A549 (cell line): Measurements from ENCODE around the gene MBP. TPM values are rescaled to one million over a fixed set of nuclear protein-coding genes. Genes with fewer than 3 reads are reported as not detected.

Source experiments
- ATAC-seq, 2 experiments: fragments of 200-7000 bp in 1 of 2; fragments of >200 bp in 1 of 2; cut with Nextera tagmentation in 1 of 2; cut with Tn5 transposase in 1 of 2; 3 replicates each; pipeline versions ENCODE4 v1.8.0 to v1.9.1; 2018 to 2020; ENCODE audit warnings: mild to moderate bottlenecking in 1 of 2, moderate library complexity in 1 of 2
- CTCF ChIA-PET: fragments of 300-600 bp; sonication (Branson Sonifier 250); formaldehyde crosslinking; extraction: SDS; loops from one replicate; lab custom pipeline; 2021; ENCODE audit warnings: antibody characterized with exemption, inconsistent platforms; lab: Yijun Ruan, JAX
- POLR2A ChIA-PET: fragments of 350-600 bp; formaldehyde crosslinking; extraction: SDS; loops from one replicate; lab custom pipeline; 2021; ENCODE audit warnings: antibody characterized with exemption, inconsistent platforms; lab: Yijun Ruan, JAX
- DNase-seq, 2 experiments: peaks; one replicate each; pipeline versions ENCODE4 v3.0.0 to v3.0.0-alpha.2; 2011 to 2016; ENCODE audit warnings: low read depth in 1 of 2, low spot score in 1 of 2
- FAIRE-seq: peaks from 2 replicates; lab custom pipeline; 2011; peaks lifted over from hg19 to GRCh38; lab: Jason Lieb, UNC
- H3K27ac ChIP-seq, 2 experiments: fragments of >200 bp; sonication (Bioruptor Twin); formaldehyde crosslinking; 3 replicates each; pipeline ENCODE4 v1.5.1; 2016 to 2017
- H3K4me1 ChIP-seq: fragments of >200 bp; sonication (Bioruptor Twin); formaldehyde crosslinking; 3 replicates; pipeline ENCODE4 v1.6.1; 2016
- H3K4me2 ChIP-seq: fragments of >200 bp; sonication (Bioruptor Twin); formaldehyde crosslinking; 3 replicates; pipeline ENCODE4 v1.6.1; 2016
- H3K4me3 ChIP-seq: fragments of >200 bp; sonication (Bioruptor Twin); formaldehyde crosslinking; 3 replicates; pipeline ENCODE4 v1.5.1; 2016
- H3K9me3 ChIP-seq: fragments of >200 bp; sonication (Bioruptor Twin); formaldehyde crosslinking; 3 replicates; pipeline ENCODE4 v1.6.1; 2016
- BCL3 ChIP-seq: fragments of >200 bp; sonication (Bioruptor Twin); formaldehyde crosslinking; IDR thresholded peaks from 3 replicates; pipeline ENCODE4 v1.6.1; 2016
- CBX8 ChIP-seq: fragments of 200-600 bp; sonication (generic); IDR thresholded peaks from 2 replicates; pipeline ENCODE4 v1.6.1; 2016
- CEBPB ChIP-seq, 2 experiments: fragments of >200 bp in 1 of 2; sonication (Bioruptor Twin) in 1 of 2; formaldehyde crosslinking in 1 of 2; IDR thresholded peaks; 2 replicates each; pipeline ENCODE4 v1.6.1; 2012 to 2016
- EP300 ChIP-seq, 2 experiments: fragments of >200 bp; sonication (Bioruptor Twin); formaldehyde crosslinking; IDR thresholded peaks; 2 replicates in 1 of 2; 3 replicates in 1 of 2; pipeline ENCODE4 v1.6.1; 2016 to 2017
- FOSL2 ChIP-seq, 2 experiments: fragments of 450-650 bp in 1 of 2; fragments of >200 bp in 1 of 2; sonication (Bioruptor Twin) in 1 of 2; formaldehyde crosslinking; IDR thresholded peaks; 2 replicates each; pipeline versions ENCODE4 v1.5.0 to v1.6.1; 2016 to 2020; ENCODE audit warnings: mild to moderate bottlenecking in 1 of 2, moderate library complexity in 1 of 2
- GATA3 ChIP-seq: IDR thresholded peaks from 2 replicates; pipeline ENCODE4 v1.6.1; 2012; ENCODE audit warnings: borderline replicate concordance
- HES2 ChIP-seq: fragments of >200 bp; sonication (Bioruptor Twin); formaldehyde crosslinking; IDR thresholded peaks from 2 replicates; pipeline ENCODE4 v1.6.1; 2016
- HEYL ChIP-seq: fragments of 250-450 bp; sonication (Bioruptor Pico); IDR thresholded peaks from 2 replicates; pipeline ENCODE4 v1.8.0; 2021; ENCODE audit warnings: mild to moderate bottlenecking, moderate library complexity
- HMGXB4 ChIP-seq: fragments of 250-450 bp; sonication (Bioruptor Pico); IDR thresholded peaks from 2 replicates; pipeline ENCODE4 v1.5.0; 2021; ENCODE audit warnings: mild to moderate bottlenecking, moderate library complexity, borderline replicate concordance
- HOXA7 ChIP-seq: fragments of 250-450 bp; sonication (Bioruptor Pico); IDR thresholded peaks from 2 replicates; pipeline ENCODE4 v1.5.0; 2020; ENCODE audit warnings: mild to moderate bottlenecking, moderate library complexity
- HOXB13 ChIP-seq: fragments of 250-450 bp; sonication (Bioruptor Pico); IDR thresholded peaks from 2 replicates; pipeline ENCODE4 v1.5.0; 2020; ENCODE audit warnings: low read depth, mild to moderate bottlenecking, moderate library complexity
- JUN ChIP-seq, 2 experiments: fragments of >200 bp; sonication (Bioruptor Twin); formaldehyde crosslinking; IDR thresholded peaks; 2 replicates in 1 of 2; 3 replicates in 1 of 2; pipeline ENCODE4 v1.6.1; 2016 to 2017
- KDM1A ChIP-seq: fragments of 200-600 bp; sonication (generic); IDR thresholded peaks from 2 replicates; pipeline ENCODE4 v1.6.1; 2016; ENCODE audit warnings: low read depth, mild to moderate bottlenecking
- KDM5A ChIP-seq: fragments of 200-600 bp; sonication (generic); IDR thresholded peaks from 2 replicates; pipeline ENCODE4 v1.6.1; 2016; ENCODE audit warnings: antibody characterized with exemption, mild to moderate bottlenecking
- MAX ChIP-seq: IDR thresholded peaks from 2 replicates; pipeline ENCODE4 v1.6.1; 2012
- MAZ ChIP-seq: fragments of 150-350 bp; IDR thresholded peaks from 2 replicates; pipeline ENCODE4 v1.6.1; 2014; ENCODE audit warnings: antibody characterized with exemption, low read depth, low read length, borderline replicate concordance
- MYC ChIP-seq: IDR thresholded peaks from 2 replicates; pipeline ENCODE4 v1.6.1; 2012; ENCODE audit warnings: mild to moderate bottlenecking, inconsistent platforms, low read length, improper control_type of control experiment, borderline replicate concordance
- NFE2L2 ChIP-seq: fragments of 150-350 bp; conservative IDR thresholded peaks from 2 replicates; pipeline ENCODE4 v1.6.1; 2014; ENCODE audit warnings: low read length
- NR3C1 ChIP-seq: fragments of >200 bp; sonication (Bioruptor Twin); formaldehyde crosslinking; IDR thresholded peaks from 3 replicates; pipeline ENCODE4 v1.6.1; 2017
- POLR2A ChIP-seq: IDR thresholded peaks from 2 replicates; pipeline ENCODE4 v1.6.1; 2012; ENCODE audit warnings: mild to moderate bottlenecking, low read length
- POLR2AphosphoS2 ChIP-seq: conservative IDR thresholded peaks from 2 replicates; pipeline ENCODE4 v1.6.1; 2012; ENCODE audit warnings: low read length, improper control_type of control experiment, inconsistent platforms
- RAD21 ChIP-seq, 2 experiments: fragments of >200 bp in 1 of 2; sonication (Bioruptor Twin) in 1 of 2; formaldehyde crosslinking in 1 of 2; IDR thresholded peaks in 1 of 2; conservative IDR thresholded peaks in 1 of 2; 2 replicates in 1 of 2; 3 replicates in 1 of 2; pipeline ENCODE4 v1.6.1; 2012 to 2018; ENCODE audit warnings: inconsistent platforms in 1 of 2
- TFCP2L1 ChIP-seq: fragments of 250-450 bp; sonication (Bioruptor Pico); IDR thresholded peaks from 2 replicates; pipeline ENCODE4 v1.5.0; 2021; ENCODE audit warnings: mild to moderate bottlenecking
- USF2 ChIP-seq: fragments of 450-650 bp; IDR thresholded peaks from 2 replicates; pipeline ENCODE4 v1.6.1; 2014; ENCODE audit warnings: antibody characterized with exemption
- ZNF302 ChIP-seq: fragments of 250-450 bp; sonication (Bioruptor Pico); IDR thresholded peaks from 2 replicates; pipeline ENCODE4 v1.9.0; 2021; ENCODE audit warnings: inconsistent platforms, mild to moderate bottlenecking, moderate library complexity
- WGBS: methylation state at CpG from one replicate; pipeline ENCODE4 v1.1.6; 2017; ENCODE audit errors: missing lambda C conversion rate; 5-methylcytosine and 5-hydroxymethylcytosine counted together
- polyA plus RNA-seq, 4 experiments: library from polyadenylated mRNA; depleted of rRNA in 3 of 4; stranded (reverse); fragments of >200 nt; fragmentation: RNase III in 1 of 4; extraction: RNeasy Plus Mini Kit Qiagen cat#74134 plus additional on column Dnase treatment in 1 of 4; gene quantifications; 2 replicates in 3 of 4; 3 replicates in 1 of 4; pipeline ENCODE4 v1.2.3, GENCODE V29; 2011 to 2017

Gene MBP
- polyA plus RNA-seq, 2 of the 4 experiments (the other 2 are of a cell fraction): 8.6 to 33.1 TPM

- TF ChIP-seq HMGXB4: no peak
- TF ChIP-seq KDM1A: no peak
- TF ChIP-seq RAD21 (conservative IDR thresholded peaks at IDR 0.05 in 1 of 2, IDR thresholded peaks at IDR 0.05 in 1 of 2): no peak
- no peak for TF ChIP-seq MYC
- TF ChIP-seq GATA3: no peak
- TF ChIP-seq, all 56 proteins: peak for 0
Measured at GRCh38 chr18:77066689-77067088, 65.9 kb downstream of the MBP start (continued).

GRCh38 chr18:77066101-77066500, 66.5 kb downstream of the MBP start:
- CTCF ChIA-PET: interaction anchor here (4.3 kb wide), 1 partner anchor 145 kb away, joined by 24 read pairs; no protein-coding TSS in a partner anchor
- TF ChIP-seq RAD21 (conservative IDR thresholded peaks at IDR 0.05 in 1 of 2, IDR thresholded peaks at IDR 0.05 in 1 of 2) (no peak), NR3C1 (no peak), ZNF302 (no peak), POLR2AphosphoS2 (no peak), NFE2L2 (no peak), FOSL2 (IDR thresholded peaks at IDR 0.05) (no peak), FOSL2 (CRISPR knock-in tag; IDR thresholded peaks at IDR 0.05) (no peak), HMGXB4 (no peak), BCL3 (no peak), JUN (IDR thresholded peaks at IDR 0.05) (no peak), MAZ (no peak), HOXA7 (CRISPR knock-in tag) (no peak)
- Histone ChIP-seq H3K27ac (peak overlapping the region; percentile 92 to 95), H3K4me1 (peaks cover 78% of the 10 kb centered on the region), H3K4me3 (no peak overlapping the region), H3K9me3 (peaks cover 7% of the 10 kb centered on the region; the same call in 2 of the 3 replicates), H3K4me2 (peak overlapping the region; percentile 71)
- FAIRE-seq: no peak
- no peak for ATAC-seq
- POLR2A ChIA-PET: interaction anchor here (1.0 to 1.4 kb wide), 2 partner anchors 11 to 36 kb away, joined by 4 to 8 read pairs; no protein-coding TSS in a partner anchor
- WGBS: 94% methylated on average over 9 of the region's 9 CpGs
- no peak for DNase-seq

- Histone ChIP-seq H3K9me3 (peaks cover 7% of the 10 kb centered on the region; the same call in 2 of the 3 replicates), H3K4me2 (peak overlapping the region; percentile 71), H3K4me3 (no peak overlapping the region), H3K27ac (peak overlapping the region; percentile 92 to 95), H3K4me1 (peaks cover 73% of the 10 kb centered on the region)
- WGBS: 18% methylated on average over 13 of the region's 13 CpGs
- peak; percentile 51 to 64 for ATAC-seq
- CTCF ChIA-PET: interaction anchor here (0.7 to 4.3 kb wide), 3 partner anchors 10 to 146 kb away, joined by 3 to 24 read pairs (median 4); no protein-coding TSS in a partner anchor
- DNase-seq: peak; percentile 41 to 87
- POLR2A ChIA-PET: interaction anchor here (1.0 to 1.4 kb wide), 2 partner anchors 10 to 37 kb away, joined by 4 to 8 read pairs; no protein-coding TSS in a partner anchor
- no peak for FAIRE-seq
- TF ChIP-seq HOXB13 (CRISPR knock-in tag) (no peak), EP300 (IDR thresholded peaks at IDR 0.05) (peak; percentile 60 to 73; a peak in 3 of 5 replicates), HEYL (CRISPR knock-in tag) (no peak; the same call in 1 of the 2 replicates), CEBPB (IDR thresholded peaks at IDR 0.05) (peak; percentile 92 to 94), CBX8 (no peak), HOXA7 (CRISPR knock-in tag) (no peak), KDM5A (no peak), BCL3 (no peak), MAX (peak; percentile 60), RAD21 (conservative IDR thresholded peaks at IDR 0.05 in 1 of 2, IDR thresholded peaks at IDR 0.05 in 1 of 2) (no peak; a peak in 1 of 5 replicates), USF2 (no peak), POLR2A (no peak), HES2 (no peak), MAZ (no peak), JUN (IDR thresholded peaks at IDR 0.05) (peak; percentile 39 to 59; a peak in 2 of 5 replicates), TFCP2L1 (CRISPR knock-in tag) (no peak)
Measured at GRCh38 chr18:77065221-77065981, 67.2 kb downstream of the MBP start.
